Activated CD4-positive, alpha-beta T cell treated with anti-CD3 and anti-CD28 coated beads, Interleukin-2, amount 10 ng/mL, durations not matched to agents 24 days and 14 days (primary cell): ENCODE data around the gene DAAM1. TPM values are rescaled to one million over a fixed set of nuclear protein-coding genes. Genes with fewer than 3 reads are reported as not detected.
A peak's percentile ranks its signal among the peaks of the same experiment; 100 is the strongest.

Experiments used
- DNase-seq: peaks from one replicate; pipeline ENCODE4 v3.0.0; 2022
- H3K27ac Mint-ChIP-seq: one replicate; pipeline ENCODE4 v1.8.0; 2022; ENCODE audit warnings: mild to moderate bottlenecking, mixed read lengths
- H3K27me3 Mint-ChIP-seq: one replicate; pipeline ENCODE4 v1.8.0; 2022; ENCODE audit warnings: mixed read lengths
- H3K36me3 Mint-ChIP-seq: one replicate; pipeline ENCODE4 v1.8.0; 2022; ENCODE audit warnings: low read depth, mild to moderate bottlenecking, mixed read lengths
- H3K4me1 Mint-ChIP-seq: one replicate; pipeline ENCODE4 v1.8.0; 2021; ENCODE audit warnings: mixed read lengths
- H3K4me3 Mint-ChIP-seq: one replicate; pipeline ENCODE4 v1.8.0; 2022; ENCODE audit warnings: mild to moderate bottlenecking, moderate library complexity, mixed read lengths
- H3K9me3 Mint-ChIP-seq: one replicate; pipeline ENCODE4 v1.8.0; 2021; ENCODE audit warnings: mixed read lengths
- intact Hi-C: fragments of 100-400 bp; cut with micrococcal nuclease; formaldehyde crosslinking; loops from one replicate; pipeline ENCODE4 v1.15.1; 2023
- total RNA-seq: library from RNA; stranded (reverse); gene quantifications from 2 replicates; pipeline ENCODE4 v1.2.3, GENCODE V29; 2022

DAAM1 gene
- total RNA-seq, 1 donor from 2014 or later = 7.2 TPM

DNA sequence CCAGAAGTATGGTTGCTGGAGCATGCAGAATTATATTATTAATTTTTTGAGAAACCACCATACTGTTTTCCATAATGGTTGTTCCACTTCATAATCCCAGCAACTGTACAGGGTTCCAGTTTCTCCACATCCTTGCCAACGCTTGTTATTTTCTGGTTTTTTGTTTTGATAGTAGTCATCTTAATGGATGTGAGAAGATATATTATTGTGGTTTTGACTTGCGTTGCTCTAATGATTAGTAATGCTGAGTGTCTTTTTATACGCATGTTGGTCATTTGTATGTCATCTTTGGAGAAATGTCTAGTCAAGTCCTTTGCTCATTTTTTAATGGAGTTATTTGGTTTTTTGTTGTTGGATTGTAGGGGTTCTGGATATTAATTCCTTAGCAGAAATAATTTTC, 58.1 kb downstream of the DAAM1 start:
- H3K27ac Mint-ChIP-seq = no peak overlapping the region
- peaks cover 5% of the 10 kb centered on the region for H3K27me3 Mint-ChIP-seq
- no peaks in the 10 kb centered on the region for H3K36me3 Mint-ChIP-seq
- intact Hi-C loops = no loop called here
- H3K4me3 Mint-ChIP-seq = no peak overlapping the region
- no peaks in the 10 kb centered on the region for H3K9me3 Mint-ChIP-seq
- peaks cover 5% of the 10 kb centered on the region for H3K4me1 Mint-ChIP-seq
- DNase-seq = no peak

DNA sequence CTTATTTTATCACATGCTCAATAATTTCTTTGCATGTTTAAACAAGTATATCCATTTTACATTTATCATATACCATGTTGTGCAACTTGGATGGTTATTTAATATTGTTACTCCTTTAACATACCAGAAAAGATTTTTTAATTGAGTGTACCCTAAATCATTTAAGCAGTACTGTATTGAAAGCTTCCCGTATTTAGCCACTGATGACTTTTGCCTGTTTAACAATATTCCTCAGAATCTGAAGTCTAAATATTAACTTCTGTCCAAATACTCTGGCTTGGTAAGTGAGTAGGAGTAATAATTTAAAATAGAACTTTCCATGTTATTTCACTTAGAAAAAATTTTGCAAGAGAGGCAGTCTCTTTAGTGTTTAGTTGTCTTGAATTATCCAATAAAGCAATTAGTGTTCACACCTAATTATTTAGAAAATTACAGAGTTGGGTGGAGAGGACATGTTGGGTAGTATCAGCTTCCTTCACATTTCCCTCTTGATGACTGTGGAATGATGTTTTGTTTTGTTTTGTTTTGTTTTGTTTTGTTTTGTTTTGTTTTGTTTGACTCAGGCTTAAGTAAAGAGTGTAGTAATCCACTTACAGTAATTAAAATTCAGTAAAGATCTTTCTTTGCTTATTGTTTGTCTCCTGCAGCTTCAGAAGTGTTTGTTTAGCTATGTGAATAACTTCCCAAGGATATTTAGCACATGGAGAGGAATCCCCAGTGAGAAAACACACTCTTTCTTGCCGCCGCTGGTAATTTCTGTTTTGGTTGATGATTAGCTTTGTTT, 59.5 kb downstream of the DAAM1 start:
- Mint-ChIP-seq H3K27ac (no peak overlapping the region), H3K4me3 (no peak overlapping the region), H3K9me3 (no peaks in the 10 kb centered on the region), H3K27me3 (peaks cover 3% of the 10 kb centered on the region), H3K4me1 (peaks cover 5% of the 10 kb centered on the region), H3K36me3 (no peaks in the 10 kb centered on the region)
- no peak for DNase-seq
- intact Hi-C loops = no loop called here

DNA sequence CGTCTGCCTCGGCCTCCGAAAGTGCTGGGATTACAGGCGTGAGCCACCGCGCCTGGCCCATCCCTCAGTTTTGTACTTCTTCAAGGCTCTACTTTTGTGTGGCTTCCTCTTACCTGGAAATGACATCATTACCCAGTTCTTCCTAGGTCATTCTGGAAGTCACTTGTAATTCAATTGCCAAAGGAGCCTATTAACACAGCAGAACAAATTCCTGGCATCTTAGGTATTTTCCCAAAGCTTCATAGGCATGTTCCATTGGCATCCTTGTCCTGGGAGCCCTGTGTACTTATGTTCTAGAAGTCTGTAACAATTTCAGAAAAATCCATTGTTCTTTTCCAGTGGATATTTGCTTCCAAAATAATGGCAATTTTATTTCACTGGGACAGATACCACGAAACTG, 60.6 kb downstream of the DAAM1 start:
- Mint-ChIP-seq H3K36me3 (no peaks in the 10 kb centered on the region), H3K4me3 (no peak overlapping the region), H3K9me3 (no peaks in the 10 kb centered on the region), H3K27me3 (peaks cover 3% of the 10 kb centered on the region), H3K27ac (no peak overlapping the region), H3K4me1 (peaks cover 5% of the 10 kb centered on the region)
- DNase-seq = no peak
- intact Hi-C loops = no loop called here

DNA sequence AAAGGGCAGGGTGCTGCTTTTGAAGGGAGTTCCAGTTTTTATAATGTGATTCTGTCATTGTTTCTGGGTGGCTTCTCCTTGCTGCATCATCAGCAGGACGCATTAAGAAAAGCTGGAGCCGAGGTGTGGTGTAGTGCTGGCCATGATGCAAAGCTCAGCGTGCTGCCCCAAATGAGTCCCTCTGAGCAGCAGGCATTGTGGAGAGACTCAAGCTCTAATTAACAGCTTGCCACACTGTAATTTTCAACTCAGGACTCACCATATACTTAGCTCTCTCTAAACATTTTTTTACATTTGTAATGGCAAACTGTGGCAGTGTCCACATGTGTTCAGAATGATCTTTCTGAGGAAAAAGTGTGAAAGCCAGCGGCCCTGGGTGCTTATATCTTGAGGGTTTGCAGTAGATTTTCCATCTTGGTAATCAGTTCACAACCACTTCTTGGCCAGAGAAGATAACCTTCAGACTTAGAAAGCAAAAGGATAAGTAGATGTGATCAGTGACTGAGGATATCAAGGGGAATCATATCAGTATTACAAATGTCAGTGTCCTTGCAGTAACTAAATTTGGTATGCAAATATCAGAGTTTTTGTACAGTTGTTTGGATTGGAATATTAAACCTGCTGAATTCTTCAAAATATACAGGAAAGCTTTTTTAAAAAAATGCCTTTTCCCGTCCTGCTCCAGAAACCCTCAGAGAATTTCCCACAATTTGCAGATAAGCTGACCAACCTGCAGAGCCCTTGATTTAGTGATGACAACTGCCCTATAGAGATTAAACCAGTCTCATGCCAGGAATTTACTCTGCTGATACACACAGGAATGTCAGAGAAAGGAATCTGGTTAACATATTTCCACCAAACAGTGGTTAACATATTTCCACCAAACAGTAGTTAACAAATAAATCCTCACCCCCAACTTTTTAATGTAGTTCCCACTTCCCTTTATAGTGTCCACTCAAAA, 63.6 kb downstream of the DAAM1 start:
- H3K4me1 Mint-ChIP-seq = no peaks in the 10 kb centered on the region
- no peak for DNase-seq
- H3K4me3 Mint-ChIP-seq = no peak overlapping the region
- no peaks in the 10 kb centered on the region for H3K9me3 Mint-ChIP-seq
- H3K27me3 Mint-ChIP-seq = peaks cover 3% of the 10 kb centered on the region
- intact Hi-C loops = no loop called here
- no peaks in the 10 kb centered on the region for H3K36me3 Mint-ChIP-seq
- no peak overlapping the region for H3K27ac Mint-ChIP-seq

DNA sequence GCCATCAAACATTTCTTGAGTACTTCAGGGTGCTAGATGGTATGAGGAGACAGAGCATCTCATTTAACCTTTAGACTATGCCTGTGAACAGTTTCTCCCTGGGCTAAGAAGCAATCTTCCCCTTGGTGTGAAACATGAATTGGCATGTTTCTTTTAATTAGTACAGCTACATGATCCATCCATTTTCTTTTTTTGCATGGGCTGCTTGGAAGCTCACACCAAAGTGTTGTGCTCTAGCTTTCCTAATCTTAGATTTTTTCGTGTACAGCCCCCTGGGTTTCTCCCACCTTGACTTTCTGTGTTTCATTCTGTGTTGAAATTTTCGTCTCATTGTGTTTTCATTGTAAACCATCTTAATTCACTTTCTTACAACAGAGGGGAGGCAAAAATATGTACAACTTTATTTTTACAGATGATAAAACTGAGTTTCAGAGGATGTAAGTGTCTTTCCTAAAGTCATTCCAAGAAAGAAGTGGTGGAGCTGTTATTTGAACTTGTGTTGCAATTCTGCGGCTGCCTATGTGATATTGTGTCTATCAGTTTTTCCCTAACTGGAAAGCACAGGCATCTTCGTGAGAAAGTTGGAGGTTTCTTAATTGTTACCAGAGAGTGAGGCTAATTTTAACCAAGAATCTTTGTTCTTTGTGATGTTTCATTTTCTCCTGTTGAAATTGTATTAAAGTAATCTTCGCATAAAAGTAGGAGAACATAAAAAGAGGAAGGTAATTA, 64.5 kb downstream of the DAAM1 start:
- no peak for DNase-seq
- intact Hi-C loops = no loop called here
- H3K36me3 Mint-ChIP-seq = no peaks in the 10 kb centered on the region

DNA sequence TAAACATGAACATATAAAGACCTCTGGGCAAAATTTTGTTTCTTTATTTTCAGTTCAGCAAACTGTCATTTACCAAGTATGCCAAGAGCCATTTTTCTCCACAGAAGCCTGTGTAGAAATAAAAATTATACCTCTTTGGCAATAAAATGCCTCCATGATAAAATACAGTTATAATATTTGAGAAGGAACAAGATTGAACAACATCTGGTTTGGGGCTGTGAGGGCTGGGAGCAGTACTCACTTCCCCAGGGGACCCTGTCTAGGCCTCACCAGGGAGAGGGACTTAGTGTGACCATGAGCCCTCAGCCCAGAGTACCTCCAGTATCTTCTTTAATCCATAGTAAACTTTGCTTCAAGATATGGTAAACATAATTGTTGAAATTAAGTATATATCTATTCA, 65.1 kb downstream of the DAAM1 start:
- Mint-ChIP-seq H3K27me3 (peaks cover 3% of the 10 kb centered on the region), H3K36me3 (no peaks in the 10 kb centered on the region), H3K9me3 (no peaks in the 10 kb centered on the region), H3K27ac (no peak overlapping the region), H3K4me3 (no peak overlapping the region), H3K4me1 (no peaks in the 10 kb centered on the region)
- DNase-seq = no peak
- intact Hi-C loops = no loop called here

More for the DNA sequence above, 64.5 kb downstream of the DAAM1 start:
- H3K27ac Mint-ChIP-seq = no peak overlapping the region
- peaks cover 3% of the 10 kb centered on the region for H3K27me3 Mint-ChIP-seq
- no peaks in the 10 kb centered on the region for H3K9me3 Mint-ChIP-seq
- no peak overlapping the region for H3K4me3 Mint-ChIP-seq
- no peaks in the 10 kb centered on the region for H3K4me1 Mint-ChIP-seq

DNA sequence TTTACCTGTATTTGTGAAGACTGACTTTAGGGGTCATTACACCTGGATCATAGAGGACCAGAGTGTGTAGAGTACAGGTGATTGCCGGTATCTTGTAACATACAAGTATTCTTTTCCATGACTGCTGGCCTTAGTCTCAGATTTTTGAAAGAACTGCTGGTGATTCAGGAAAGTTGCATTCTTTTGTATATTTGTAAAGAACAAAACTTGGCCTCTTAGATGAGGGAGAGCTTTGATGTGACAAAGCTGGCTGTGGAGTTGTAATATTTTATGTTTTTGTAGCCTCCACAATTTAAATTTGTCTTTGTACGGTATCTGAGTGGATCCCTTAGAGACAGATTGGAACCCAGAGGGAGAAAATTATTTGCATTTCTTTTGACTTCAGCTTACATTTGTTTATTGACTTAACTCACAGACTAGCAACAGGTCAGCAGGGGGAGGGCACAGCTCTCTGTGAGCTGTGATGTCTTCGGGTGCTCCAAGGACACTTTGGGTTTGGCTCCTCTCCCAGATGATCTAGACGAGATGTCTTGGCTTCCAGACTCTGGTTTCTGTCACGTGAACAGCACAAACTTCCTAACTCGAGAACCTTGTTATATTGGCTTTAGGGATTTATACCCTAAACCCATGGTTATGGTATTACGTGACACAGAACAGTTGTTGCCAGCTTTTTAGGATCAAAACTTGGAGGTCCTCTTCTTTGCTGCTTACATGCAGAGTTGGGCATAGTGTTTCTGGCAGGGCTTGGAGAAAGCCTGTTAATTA, 65.9 kb downstream of the DAAM1 start:
- intact Hi-C loops = no loop called here
- H3K36me3 Mint-ChIP-seq = no peaks in the 10 kb centered on the region
- H3K4me1 Mint-ChIP-seq = no peaks in the 10 kb centered on the region
- H3K4me3 Mint-ChIP-seq = no peak overlapping the region
- peaks cover 3% of the 10 kb centered on the region for H3K27me3 Mint-ChIP-seq
- H3K27ac Mint-ChIP-seq = no peak overlapping the region
- no peak for DNase-seq
- H3K9me3 Mint-ChIP-seq = no peaks in the 10 kb centered on the region

DNA sequence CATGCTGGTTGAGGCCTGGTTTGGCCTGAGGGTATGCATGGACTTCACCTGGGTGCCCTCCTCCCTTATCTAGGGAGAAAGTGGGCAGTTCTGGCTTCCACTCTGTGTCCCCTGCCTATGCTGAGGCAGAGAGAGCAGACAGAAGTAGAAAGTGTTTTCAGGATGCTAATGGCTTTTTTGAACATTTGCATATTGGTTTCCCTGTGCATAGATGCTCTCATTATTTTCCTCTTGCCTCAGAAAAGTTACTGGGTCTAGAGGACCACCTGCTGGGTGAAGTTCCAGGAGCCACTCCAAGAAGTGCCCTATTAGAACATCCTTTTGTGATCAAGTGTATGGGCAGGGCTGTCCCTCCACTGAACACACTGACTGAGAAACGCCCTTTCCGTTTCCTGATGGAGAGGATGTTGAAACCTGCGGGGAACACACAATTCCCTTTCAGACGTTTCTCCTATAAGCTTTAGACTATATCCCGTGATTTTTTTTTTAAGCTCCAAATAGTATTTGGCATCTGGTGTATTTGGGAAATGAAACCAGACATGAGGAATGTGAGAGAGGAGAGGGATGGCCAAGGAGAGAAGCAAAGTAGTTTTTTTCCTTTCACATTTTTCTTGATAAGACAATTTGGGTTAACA, 66.6 kb downstream of the DAAM1 start:
- no peak overlapping the region for H3K27ac Mint-ChIP-seq
- H3K36me3 Mint-ChIP-seq = no peaks in the 10 kb centered on the region
- intact Hi-C loops = no loop called here
- no peak overlapping the region for H3K4me3 Mint-ChIP-seq
- no peak for DNase-seq
- peaks cover 3% of the 10 kb centered on the region for H3K27me3 Mint-ChIP-seq
- no peaks in the 10 kb centered on the region for H3K9me3 Mint-ChIP-seq
- H3K4me1 Mint-ChIP-seq = no peaks in the 10 kb centered on the region

DNA sequence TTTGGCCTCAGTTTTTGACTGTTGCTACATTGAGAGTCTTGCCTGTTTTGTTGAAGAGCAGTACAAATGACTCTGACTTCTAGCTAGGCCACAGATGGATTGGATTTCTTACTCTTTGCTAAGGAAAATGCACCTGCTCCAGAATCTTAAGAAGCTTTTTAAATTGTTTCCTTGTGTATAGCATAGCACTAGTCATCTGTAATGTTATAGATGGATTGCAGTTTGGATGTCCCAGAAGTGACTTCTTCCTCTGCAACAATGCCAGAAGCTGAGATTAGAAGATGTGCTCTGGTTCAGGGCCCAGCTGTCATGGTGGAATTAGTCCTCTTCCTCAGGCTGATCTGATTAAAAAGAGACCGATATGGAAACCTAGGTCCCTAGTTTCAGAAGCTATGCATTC, 67.9 kb downstream of the DAAM1 start:
- H3K27ac Mint-ChIP-seq = no peak overlapping the region
- no peak for DNase-seq
- H3K36me3 Mint-ChIP-seq = no peaks in the 10 kb centered on the region
- H3K27me3 Mint-ChIP-seq = no peaks in the 10 kb centered on the region
- no peaks in the 10 kb centered on the region for H3K4me1 Mint-ChIP-seq
- intact Hi-C loops = no loop called here
- H3K9me3 Mint-ChIP-seq = no peaks in the 10 kb centered on the region
- H3K4me3 Mint-ChIP-seq = no peak overlapping the region

DNA sequence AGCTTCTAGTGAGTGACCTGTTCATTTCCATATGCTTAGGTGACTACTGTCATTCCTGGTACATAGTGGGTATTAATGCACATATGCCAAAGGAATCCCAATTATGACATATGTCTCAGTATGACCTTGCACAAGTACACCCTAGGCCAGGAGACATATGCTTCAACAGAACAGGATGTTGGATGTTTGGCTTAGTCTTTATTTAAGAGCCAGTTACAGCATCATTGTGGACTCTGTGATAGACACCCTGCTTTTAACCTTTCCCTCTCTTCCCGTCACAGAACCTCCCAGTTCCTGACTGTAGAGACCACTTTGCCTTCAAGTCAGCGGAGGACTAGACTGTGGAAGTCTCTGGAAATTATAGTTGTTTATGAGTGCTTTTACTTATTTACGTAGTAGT, 72.9 kb downstream of the DAAM1 start:
- no peaks in the 10 kb centered on the region for H3K27me3 Mint-ChIP-seq
- peaks cover 13% of the 10 kb centered on the region for H3K9me3 Mint-ChIP-seq
- intact Hi-C loops = no loop called here
- H3K4me3 Mint-ChIP-seq = no peak overlapping the region
- peaks cover 12% of the 10 kb centered on the region for H3K4me1 Mint-ChIP-seq
- H3K36me3 Mint-ChIP-seq = peaks cover 6% of the 10 kb centered on the region
- H3K27ac Mint-ChIP-seq = no peak overlapping the region
- DNase-seq = no peak

DNA sequence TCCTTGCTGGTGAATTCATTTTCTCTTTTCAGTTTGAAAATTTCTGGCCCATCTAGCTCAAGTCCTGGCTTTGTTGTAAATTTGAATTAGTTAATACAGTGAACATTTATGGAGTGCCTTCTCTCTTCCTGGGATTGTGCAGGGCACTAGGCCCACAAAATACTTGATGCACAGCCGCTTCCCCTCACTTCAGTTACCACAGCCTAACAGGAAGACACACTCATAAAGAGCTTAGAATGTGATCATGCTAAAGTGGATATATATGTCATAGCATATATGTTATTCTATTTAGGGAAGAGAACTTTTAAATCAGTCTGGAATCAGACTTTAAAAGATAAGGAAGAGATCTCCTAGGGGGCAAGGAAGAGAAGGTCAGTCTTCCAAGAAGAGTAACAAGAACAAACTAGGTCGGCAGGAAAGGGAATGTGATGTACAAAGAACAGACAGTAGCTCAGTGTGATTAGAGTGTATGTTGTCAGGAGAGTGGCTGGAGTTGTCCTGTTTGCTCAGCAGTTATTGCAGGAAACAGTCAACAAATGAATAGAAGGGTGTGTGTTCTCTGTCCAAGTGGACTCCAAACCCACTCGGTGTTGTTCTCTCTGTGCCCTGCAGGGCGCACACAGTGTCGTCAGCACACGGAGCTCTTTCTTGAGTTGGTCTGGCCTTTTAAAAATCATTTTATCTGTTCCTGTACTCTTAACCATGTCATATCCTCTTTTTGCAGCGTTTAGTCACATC, 74.4 kb downstream of the DAAM1 start:
- DNase-seq = no peak
- intact Hi-C loops = no loop called here
- peaks cover 19% of the 10 kb centered on the region for H3K4me1 Mint-ChIP-seq
- peaks cover 6% of the 10 kb centered on the region for H3K36me3 Mint-ChIP-seq
- peaks cover 13% of the 10 kb centered on the region for H3K9me3 Mint-ChIP-seq
- no peak overlapping the region for H3K27ac Mint-ChIP-seq
- no peak overlapping the region for H3K4me3 Mint-ChIP-seq
- no peaks in the 10 kb centered on the region for H3K27me3 Mint-ChIP-seq

DNA sequence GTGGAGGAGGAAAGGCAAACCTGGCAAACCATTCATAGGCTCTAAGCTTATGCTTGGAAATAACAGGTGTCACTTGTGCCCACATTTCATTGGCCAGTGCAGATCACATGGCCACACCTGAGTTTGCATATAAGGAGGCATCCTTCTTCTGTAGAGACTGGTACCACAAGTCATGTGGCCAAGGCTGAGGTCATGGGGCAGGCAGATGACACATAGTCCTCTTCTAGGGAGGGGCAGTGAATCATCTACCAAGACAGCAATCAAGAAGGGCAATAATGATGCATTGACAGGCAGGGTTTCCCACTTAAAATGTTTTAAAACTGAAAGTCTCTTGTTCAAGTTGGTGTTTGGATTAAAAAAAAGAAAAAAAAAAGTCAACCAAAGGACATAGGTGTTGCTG, 77.3 kb downstream of the DAAM1 start:
- peaks cover 19% of the 10 kb centered on the region for H3K4me1 Mint-ChIP-seq
- peak; percentile 66 for DNase-seq
- intact Hi-C loops = no loop called here
- no peak overlapping the region for H3K27ac Mint-ChIP-seq
- H3K9me3 Mint-ChIP-seq = peaks cover 13% of the 10 kb centered on the region
- H3K4me3 Mint-ChIP-seq = no peak overlapping the region
- H3K27me3 Mint-ChIP-seq = no peaks in the 10 kb centered on the region
- peaks cover 6% of the 10 kb centered on the region for H3K36me3 Mint-ChIP-seq
